Measurements from ENCODE around the gene SPATA9.

- no peak for TF ChIP-seq CTCF (IDR thresholded peaks at IDR 0.05)
- TF ChIP-seq POLR2AphosphoS5 (IDR thresholded peaks at IDR 0.05; ENCODE audit: low read depth, low read length): no peak
- no peak for TF ChIP-seq TCF7L2 (IDR thresholded peaks at IDR 0.05; ENCODE audit: low read depth, low read length)
- no peak for TF ChIP-seq REST (IDR thresholded peaks at IDR 0.05; ENCODE audit: insufficient read depth in 1 of 2, low read depth in 2 of 2, low read length in 1 of 2)
- TF ChIP-seq SIN3A (IDR thresholded peaks at IDR 0.05; ENCODE audit: borderline replicate concordance, insufficient read depth, low read depth, low read length): no peak
These were observed 63.2 kb downstream of the SPATA9 start for GRCh38 chr5:95619514-95620029.
